ACC112 (cell line): ENCODE results near the gene MDGA2.

ENCODE experiments used
- H2AFZ ChIP-seq: fragments of 200-600 bp; sonication (generic); one replicate; pipeline ENCODE4 v1.6.0; 2017; ENCODE audit warnings: antibody characterized with exemption, low read length; ENCODE audit not compliant: unreplicated experiment
- H3K27ac ChIP-seq: fragments of 200-600 bp; sonication (generic); 2 replicates; pipeline ENCODE4 v1.5.1; 2014; ENCODE audit warnings: low read depth, mild to moderate bottlenecking, antibody characterized with exemption, low read length, moderate library complexity
- H3K27me3 ChIP-seq: fragments of 200-600 bp; sonication (generic); 2 replicates; pipeline ENCODE4 v1.6.1; 2014; ENCODE audit warnings: mild to moderate bottlenecking, antibody characterized with exemption, low read length, moderate library complexity, mixed read lengths; ENCODE audit not compliant: insufficient read depth
- H3K36me3 ChIP-seq: fragments of 200-600 bp; sonication (generic); 2 replicates; pipeline ENCODE4 v1.6.1; 2016; ENCODE audit warnings: mild to moderate bottlenecking, antibody characterized with exemption, low read length, moderate library complexity, mixed read lengths; ENCODE audit not compliant: insufficient read depth
- H3K4me1 ChIP-seq: fragments of 200-600 bp; sonication (generic); one replicate; pipeline ENCODE4 v1.6.1; 2016; ENCODE audit warnings: low read length, mixed read lengths; ENCODE audit not compliant: insufficient read depth, unreplicated experiment, control insufficient read depth
- H3K4me3 ChIP-seq: fragments of 200-600 bp; sonication (generic); 2 replicates; pipeline ENCODE4 v1.5.1; 2014; ENCODE audit warnings: mild to moderate bottlenecking, low read depth, low read length
- H3K79me2 ChIP-seq: fragments of 200-600 bp; sonication (generic); one replicate; pipeline ENCODE4 v1.6.0; 2016; ENCODE audit warnings: low read length; ENCODE audit not compliant: control insufficient read depth, unreplicated experiment, insufficient read depth

The MDGA2 gene

DNA sequence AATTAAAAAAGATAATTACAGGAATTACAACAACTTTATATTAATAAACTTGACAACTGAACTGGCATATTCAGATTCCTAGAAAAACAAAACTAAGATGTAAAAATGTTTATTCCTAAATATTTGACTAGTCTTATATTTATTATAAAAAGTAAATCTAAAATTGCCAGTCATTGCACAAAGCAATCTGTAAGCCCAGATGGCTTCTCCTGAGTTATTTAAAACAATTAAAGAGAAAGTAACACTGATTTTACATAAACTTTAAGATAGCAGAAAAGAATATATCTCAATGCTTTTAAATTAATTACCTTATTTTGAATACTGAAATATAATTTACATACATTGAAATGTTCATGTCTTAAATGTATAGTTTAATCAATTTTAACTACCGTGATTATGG, 589.7 kb downstream of the MDGA2 start:
- no peak overlapping the region for H3K4me3 ChIP-seq
- no peaks in the 10 kb centered on the region for H3K27me3 ChIP-seq

DNA sequence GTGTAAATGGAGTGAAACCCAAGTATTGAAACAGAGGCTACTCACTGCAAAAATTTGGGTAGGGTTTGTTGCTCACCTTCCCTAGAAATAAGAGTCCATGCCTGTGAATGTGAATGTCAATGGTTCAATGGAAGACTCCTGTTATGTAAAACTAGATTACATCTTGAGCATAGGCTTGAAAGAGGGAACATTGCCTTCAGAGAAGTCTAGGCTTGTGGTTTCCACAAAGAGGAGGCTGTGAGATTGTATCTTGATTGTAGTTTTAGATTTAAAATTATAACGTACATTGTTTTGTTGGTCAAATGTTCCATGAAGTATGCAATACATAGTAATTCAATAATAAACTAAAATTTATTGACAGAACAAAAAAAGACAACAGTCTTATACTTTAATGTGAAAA, 610.1 kb downstream of the MDGA2 start:
- H3K27ac ChIP-seq = no peak overlapping the region

More for the DNA sequence above, 589.7 kb downstream of the MDGA2 start:
- Histone ChIP-seq H3K4me1 (no peaks in the 10 kb centered on the region), H2AFZ (no peak overlapping the region), H3K27ac (no peak overlapping the region), H3K36me3 (no peaks in the 10 kb centered on the region), H3K79me2 (no peaks in the 10 kb centered on the region)

DNA sequence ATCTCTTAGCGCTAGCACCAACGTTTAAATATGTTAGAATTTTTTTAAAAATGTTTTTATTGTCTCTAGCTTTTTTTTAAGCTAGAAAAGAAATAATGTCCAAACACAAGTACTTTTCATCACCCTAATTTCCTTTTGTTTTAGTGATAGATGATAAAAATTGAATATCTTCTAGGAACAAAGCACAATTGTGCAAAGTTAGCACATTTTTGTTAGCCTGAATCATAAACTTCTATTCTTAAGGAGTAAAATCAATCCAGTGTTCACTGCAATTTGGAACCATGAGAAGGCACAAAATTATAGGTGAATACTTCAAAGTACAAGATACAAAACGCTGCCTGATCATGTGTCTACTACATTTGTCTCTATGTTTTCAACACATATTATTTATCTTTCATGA, 615.4 kb downstream of the MDGA2 start:
- no peaks in the 10 kb centered on the region for H3K36me3 ChIP-seq
- H2AFZ ChIP-seq = no peak overlapping the region
- H3K27me3 ChIP-seq = no peaks in the 10 kb centered on the region
- H3K4me3 ChIP-seq = no peak overlapping the region
- H3K79me2 ChIP-seq = no peaks in the 10 kb centered on the region
- H3K4me1 ChIP-seq = no peaks in the 10 kb centered on the region
- no peak overlapping the region for H3K27ac ChIP-seq

More for the DNA sequence above, 610.1 kb downstream of the MDGA2 start:
- no peak overlapping the region for H3K4me3 ChIP-seq
- H2AFZ ChIP-seq = no peak overlapping the region
- no peaks in the 10 kb centered on the region for H3K4me1 ChIP-seq
- H3K79me2 ChIP-seq = no peaks in the 10 kb centered on the region
- H3K36me3 ChIP-seq = no peaks in the 10 kb centered on the region
- H3K27me3 ChIP-seq = no peaks in the 10 kb centered on the region

DNA sequence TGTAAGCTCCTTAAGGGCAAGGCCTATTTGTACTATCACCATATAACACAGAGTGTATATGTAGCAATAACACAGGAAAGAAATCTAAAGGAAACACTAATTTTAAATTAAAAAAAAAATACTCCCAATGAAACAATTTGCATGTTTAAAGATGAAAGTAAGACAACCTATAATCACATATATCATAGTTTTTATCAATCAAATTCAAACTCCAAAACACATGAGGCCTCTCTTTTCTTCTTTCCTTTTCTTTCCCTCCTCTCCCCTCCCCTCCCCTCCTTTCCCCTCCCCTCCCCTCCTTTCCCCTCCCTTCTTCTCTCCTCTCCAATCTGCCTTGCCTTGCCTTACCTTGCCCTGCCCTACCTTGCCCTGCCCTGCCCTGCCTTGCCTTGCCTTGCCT, 618.0 kb downstream of the MDGA2 start:
- Histone ChIP-seq H3K4me3 (no peak overlapping the region), H2AFZ (no peak overlapping the region), H3K79me2 (no peaks in the 10 kb centered on the region), H3K36me3 (no peaks in the 10 kb centered on the region), H3K27ac (no peak overlapping the region), H3K27me3 (no peaks in the 10 kb centered on the region), H3K4me1 (no peaks in the 10 kb centered on the region)

DNA sequence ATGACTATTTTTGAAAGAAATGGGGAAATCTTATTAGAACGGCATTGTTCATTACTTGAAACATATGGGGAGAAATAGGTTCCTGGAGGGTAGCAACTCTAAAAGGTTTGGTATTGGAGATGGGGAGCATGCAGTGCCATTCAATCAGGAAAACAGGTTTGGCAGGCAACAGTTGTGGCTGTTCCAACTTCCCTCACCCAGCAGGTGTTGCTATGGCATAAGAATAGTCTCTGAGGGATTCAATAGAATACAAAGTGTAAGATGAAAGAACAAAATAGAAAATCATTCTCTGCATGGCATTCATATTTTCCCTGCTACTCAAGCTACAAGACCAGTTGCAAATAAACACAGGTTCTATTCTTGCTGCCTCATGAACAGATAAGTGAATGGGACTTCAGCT, 630.6 kb downstream of the MDGA2 start:
- H3K4me1 ChIP-seq = no peaks in the 10 kb centered on the region
- H3K27ac ChIP-seq = no peak overlapping the region
- H3K79me2 ChIP-seq = no peaks in the 10 kb centered on the region
- H3K4me3 ChIP-seq = no peak overlapping the region
- no peaks in the 10 kb centered on the region for H3K36me3 ChIP-seq
- no peaks in the 10 kb centered on the region for H3K27me3 ChIP-seq
- no peak overlapping the region for H2AFZ ChIP-seq

DNA sequence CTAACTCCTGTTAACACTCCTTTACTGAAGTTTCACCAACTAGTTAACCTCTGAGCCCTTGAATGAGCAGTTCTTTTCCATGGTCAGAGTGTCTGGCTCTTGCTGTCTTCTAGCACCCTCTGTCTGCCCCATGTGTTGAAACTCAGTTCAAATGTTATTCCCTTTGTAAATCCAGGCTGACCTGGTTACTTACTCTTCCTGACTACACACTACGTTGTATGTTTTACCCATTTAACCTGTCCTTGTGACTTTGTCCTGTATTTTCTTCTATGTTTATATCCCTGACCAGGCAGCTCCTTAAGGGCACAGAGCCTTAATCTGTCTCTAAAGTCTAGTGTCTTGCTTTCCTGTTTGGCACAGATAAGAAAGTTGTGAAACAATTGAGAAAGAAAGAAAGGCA, 634.9 kb downstream of the MDGA2 start:
- Histone ChIP-seq H3K79me2 (no peaks in the 10 kb centered on the region), H3K4me3 (no peak overlapping the region), H3K36me3 (no peaks in the 10 kb centered on the region), H3K27ac (no peak overlapping the region), H3K4me1 (no peaks in the 10 kb centered on the region), H2AFZ (no peak overlapping the region), H3K27me3 (no peaks in the 10 kb centered on the region)

DNA sequence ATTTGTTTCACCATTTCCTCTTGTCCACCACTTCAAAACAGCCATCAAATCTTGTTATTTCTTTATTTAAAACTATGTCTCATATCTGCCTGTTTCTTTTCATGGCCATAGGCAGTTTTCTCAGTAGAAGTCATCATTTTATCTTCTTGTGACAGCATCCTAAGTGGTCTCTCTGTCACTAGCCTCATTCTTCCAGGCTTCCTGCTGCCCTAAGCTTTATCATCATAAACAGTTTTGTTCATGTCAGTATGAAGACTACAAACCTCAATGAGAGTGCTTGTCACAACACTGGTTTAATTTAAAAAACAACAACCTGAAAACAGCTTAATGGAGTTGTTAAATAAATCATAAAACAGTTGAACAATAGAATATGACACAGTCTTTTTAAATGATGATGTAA, 636.1 kb downstream of the MDGA2 start:
- H3K4me1 ChIP-seq = no peaks in the 10 kb centered on the region
- no peaks in the 10 kb centered on the region for H3K27me3 ChIP-seq
- H3K79me2 ChIP-seq = no peaks in the 10 kb centered on the region
- no peaks in the 10 kb centered on the region for H3K36me3 ChIP-seq
- H2AFZ ChIP-seq = no peak overlapping the region
- no peak overlapping the region for H3K4me3 ChIP-seq
- H3K27ac ChIP-seq = no peak overlapping the region

DNA sequence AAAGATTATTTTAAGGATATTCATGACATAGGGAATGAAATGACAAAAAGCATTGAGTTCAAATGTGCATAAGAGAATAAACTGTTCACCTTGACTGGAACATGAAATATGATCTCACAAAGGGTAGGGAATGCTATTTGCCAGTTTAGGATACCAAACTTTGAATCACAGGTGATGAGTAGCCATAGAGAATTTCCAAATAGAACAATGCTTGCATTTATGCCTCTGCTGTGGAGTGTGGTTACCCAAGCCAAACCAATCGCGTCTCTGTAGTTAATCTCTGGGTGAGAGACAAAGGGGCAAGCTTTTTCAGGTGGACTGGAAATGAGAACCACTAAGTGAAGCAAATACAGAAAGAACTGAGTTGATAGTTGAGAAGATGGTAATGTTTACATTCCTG, 652.7 kb downstream of the MDGA2 start:
- Histone ChIP-seq H3K36me3 (no peaks in the 10 kb centered on the region), H3K4me3 (no peak overlapping the region), H3K27me3 (no peaks in the 10 kb centered on the region), H3K4me1 (no peaks in the 10 kb centered on the region), H2AFZ (no peak overlapping the region), H3K27ac (no peak overlapping the region), H3K79me2 (no peaks in the 10 kb centered on the region)

DNA sequence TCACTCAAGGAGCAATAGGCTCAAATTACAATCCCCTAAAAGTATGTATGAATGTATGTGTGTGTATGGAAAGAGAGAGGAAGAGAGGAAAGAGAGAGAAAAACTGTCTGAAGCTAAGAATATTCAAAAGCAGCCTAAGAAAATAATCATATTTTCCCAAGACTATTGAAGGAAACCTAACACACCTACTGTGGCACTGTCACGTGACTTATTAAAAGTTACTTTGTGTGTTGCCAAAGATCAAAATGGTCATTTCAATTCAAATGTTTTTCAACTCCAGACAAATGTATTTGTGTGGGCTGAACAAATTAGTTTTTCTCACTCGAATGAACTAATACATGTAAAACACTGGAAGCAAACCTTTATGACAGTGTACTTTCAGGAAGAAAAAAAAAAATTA, 654.9 kb downstream of the MDGA2 start:
- H3K4me1 ChIP-seq = no peaks in the 10 kb centered on the region
- H3K4me3 ChIP-seq = no peak overlapping the region
- H3K36me3 ChIP-seq = no peaks in the 10 kb centered on the region
- H3K27ac ChIP-seq = no peak overlapping the region
- H3K27me3 ChIP-seq = no peaks in the 10 kb centered on the region
- H2AFZ ChIP-seq = no peak overlapping the region
- H3K79me2 ChIP-seq = no peaks in the 10 kb centered on the region

DNA sequence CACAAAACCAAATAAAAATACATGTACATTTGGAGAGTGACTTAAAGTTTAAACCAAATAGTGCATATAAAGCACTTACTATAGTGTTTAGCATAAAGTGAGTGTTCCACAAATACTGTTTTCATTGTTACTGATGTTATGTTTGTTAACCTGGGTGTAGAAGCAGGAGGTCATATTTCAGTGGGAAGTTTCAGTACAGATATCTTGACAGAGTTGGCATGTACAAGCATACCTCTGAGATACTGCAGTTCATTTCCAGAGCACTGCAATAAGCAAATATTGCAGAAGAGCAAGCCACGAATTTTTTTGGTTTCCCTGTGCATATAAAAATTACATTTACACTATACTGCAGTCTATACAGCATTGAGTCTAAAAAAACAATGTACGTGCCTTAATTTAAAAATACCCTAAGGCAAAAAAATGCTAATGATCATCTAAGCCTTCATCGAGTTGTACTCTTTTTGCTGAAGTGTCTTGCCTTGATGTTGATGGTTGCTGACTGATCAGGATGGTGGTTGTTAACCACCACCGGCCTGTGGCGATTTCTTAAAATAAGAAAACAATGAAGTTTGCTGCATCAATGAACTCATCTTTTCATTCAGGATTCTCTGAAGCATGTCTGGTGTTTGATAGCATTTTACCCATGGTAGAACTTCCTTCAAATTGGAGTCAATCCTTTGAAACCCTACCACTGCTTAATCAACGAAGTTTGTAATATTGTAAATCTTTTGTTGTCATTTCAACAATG, 662.7 kb downstream of the MDGA2 start:
- Histone ChIP-seq H3K27me3 (no peaks in the 10 kb centered on the region), H3K79me2 (no peaks in the 10 kb centered on the region), H3K27ac (no peak overlapping the region), H2AFZ (no peak overlapping the region), H3K36me3 (no peaks in the 10 kb centered on the region), H3K4me1 (no peaks in the 10 kb centered on the region), H3K4me3 (no peak overlapping the region)

DNA sequence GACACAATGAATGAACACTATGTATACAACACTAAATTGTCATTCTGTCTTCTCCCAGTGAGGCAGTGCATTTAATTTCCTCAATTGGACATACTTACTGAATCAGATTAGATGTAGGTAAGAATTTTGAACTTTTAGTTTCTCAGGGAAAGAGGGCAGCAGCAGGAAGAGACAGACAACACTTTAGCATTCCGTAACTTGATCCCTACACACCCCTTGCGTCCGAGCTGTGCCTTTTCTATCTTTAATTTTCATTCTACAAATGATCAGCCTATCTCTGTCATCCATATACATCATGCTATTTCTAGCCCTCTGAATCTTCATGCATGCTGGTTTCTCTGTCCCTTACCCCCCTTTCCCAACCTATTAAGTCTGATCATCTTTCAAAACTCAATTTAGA, 665.8 kb downstream of the MDGA2 start:
- H3K4me1 ChIP-seq = no peaks in the 10 kb centered on the region
- H3K36me3 ChIP-seq = no peaks in the 10 kb centered on the region
- H3K4me3 ChIP-seq = no peak overlapping the region
- no peak overlapping the region for H2AFZ ChIP-seq
- no peaks in the 10 kb centered on the region for H3K27me3 ChIP-seq
- H3K79me2 ChIP-seq = no peaks in the 10 kb centered on the region
- no peak overlapping the region for H3K27ac ChIP-seq
